Neural progenitor cell (in vitro differentiated cells): ENCODE results near the gene KCNIP1. TPM values are rescaled to one million over a fixed set of nuclear protein-coding genes. Genes with fewer than 3 reads are reported as not detected.

Experiments used
- DNase-seq: peaks from one replicate; pipeline ENCODE4 v3.0.0-alpha.2; 2016; ENCODE audit warnings: low spot score
- H2AFZ ChIP-seq: fragments of 200-600 bp; sonication (generic); replicated peaks from 2 replicates; pipeline ENCODE4 v1.6.1; 2016; ENCODE audit warnings: antibody characterized with exemption
- H3F3A ChIP-seq: fragments of 200-600 bp; sonication (generic); 2 replicates; pipeline ENCODE4 v1.6.1; 2016; ENCODE audit warnings: antibody characterized with exemption, low read depth
- H3K27ac ChIP-seq: fragments of 200-600 bp; sonication (generic); 2 replicates; pipeline ENCODE4 v1.5.1; 2016; ENCODE audit warnings: mild to moderate bottlenecking
- H3K27me3 ChIP-seq: fragments of 200-600 bp; sonication (generic); 2 replicates; pipeline ENCODE4 v1.6.1; 2016; ENCODE audit warnings: mild to moderate bottlenecking, moderate library complexity
- H3K36me3 ChIP-seq: fragments of 200-600 bp; sonication (generic); 2 replicates; pipeline ENCODE4 v1.5.1; 2016
- H3K4me1 ChIP-seq: fragments of 200-600 bp; sonication (generic); 2 replicates; pipeline ENCODE4 v1.6.1; 2016; ENCODE audit warnings: mixed run types
- H3K4me2 ChIP-seq: fragments of 200-600 bp; sonication (generic); 2 replicates; pipeline ENCODE4 v1.6.1; 2016
- H3K4me3 ChIP-seq: fragments of 200-600 bp; sonication (generic); 2 replicates; pipeline ENCODE4 v1.5.1; 2016
- H3K79me2 ChIP-seq: fragments of 200-600 bp; sonication (generic); 2 replicates; pipeline ENCODE4 v1.6.1; 2016; ENCODE audit warnings: low read depth
- H3K9ac ChIP-seq: fragments of 200-600 bp; sonication (generic); 2 replicates; pipeline ENCODE4 v1.6.1; 2016
- H3K9me3 ChIP-seq: fragments of 200-600 bp; sonication (generic); 2 replicates; pipeline ENCODE4 v1.5.1; 2016; ENCODE audit warnings: low read depth
- H4K20me1 ChIP-seq: fragments of 200-600 bp; sonication (generic); 2 replicates; pipeline ENCODE4 v1.6.1; 2016; ENCODE audit warnings: low read depth
- H3K27ac Mint-ChIP-seq: 3 replicates; pipeline ENCODE4 v1.8.0; 2021; ENCODE audit warnings: mixed read lengths
- H3K27me3 Mint-ChIP-seq: 2 replicates; pipeline ENCODE4 v1.8.0; 2022; ENCODE audit warnings: low read depth, mild to moderate bottlenecking, inconsistent platforms, moderate library complexity, mixed read lengths; ENCODE audit not compliant: insufficient read depth
- H3K36me3 Mint-ChIP-seq: 3 replicates; pipeline ENCODE4 v1.8.0; 2021; ENCODE audit warnings: mixed read lengths
- H3K4me1 Mint-ChIP-seq: 3 replicates; pipeline ENCODE4 v1.8.0; 2021; ENCODE audit warnings: mixed read lengths
- H3K4me3 Mint-ChIP-seq: 3 replicates; pipeline ENCODE4 v1.8.0; 2021; ENCODE audit warnings: mild to moderate bottlenecking, moderate library complexity, mixed read lengths
- H3K9me3 Mint-ChIP-seq: 3 replicates; pipeline ENCODE4 v1.8.0; 2020; ENCODE audit warnings: mixed read lengths
- CTCF ChIP-seq: fragments of 200-600 bp; sonication (generic); IDR thresholded peaks from 2 replicates; pipeline ENCODE4 v1.5.1; 2017; ENCODE audit warnings: antibody characterized with exemption, mild to moderate bottlenecking
- EZH2 ChIP-seq: fragments of 200-600 bp; sonication (generic); IDR thresholded peaks from 2 replicates; pipeline ENCODE4 v1.6.1; 2017; ENCODE audit warnings: antibody characterized with exemption, mild to moderate bottlenecking, moderate library complexity
- EZH2phosphoT487 ChIP-seq: fragments of 200-600 bp; sonication (generic); IDR thresholded peaks from 2 replicates; pipeline ENCODE4 v1.6.1; 2017; ENCODE audit warnings: antibody characterized with exemption
- total RNA-seq: library from RNA; depleted of rRNA; stranded (reverse); fragments of >200 nt; gene quantifications from 2 replicates; pipeline ENCODE4 v1.2.3, GENCODE V29; 2015; ENCODE audit warnings: low replicate concordance

Gene KCNIP1
- total RNA-seq, 1 donor from 2014 or later, result 2.8 TPM

GRCh38 chr5:170769246-170769645 lies 265.4 kb downstream of the KCNIP1 start:
- Mint-ChIP-seq H3K4me3 (no peak overlapping the region), H3K27ac (no peak overlapping the region), H3K27me3 (peaks cover 3% of the 10 kb centered on the region), H3K4me1 (no peaks in the 10 kb centered on the region), H3K36me3 (no peaks in the 10 kb centered on the region), H3K9me3 (no peaks in the 10 kb centered on the region)
- Histone ChIP-seq H4K20me1 (no peaks in the 10 kb centered on the region), H3K4me2 (no peak overlapping the region), H3K27ac (no peak overlapping the region), H3K4me3 (no peak overlapping the region), H2AFZ (no peak overlapping the region), H3K79me2 (no peaks in the 10 kb centered on the region), H3K27me3 (no peaks in the 10 kb centered on the region), H3F3A (no peaks in the 10 kb centered on the region), H3K9ac (no peak overlapping the region), H3K9me3 (no peaks in the 10 kb centered on the region), H3K36me3 (no peaks in the 10 kb centered on the region), H3K4me1 (no peaks in the 10 kb centered on the region)
- TF ChIP-seq EZH2phosphoT487 (no peak), CTCF (no peak)
- no peak for DNase-seq

DNA sequence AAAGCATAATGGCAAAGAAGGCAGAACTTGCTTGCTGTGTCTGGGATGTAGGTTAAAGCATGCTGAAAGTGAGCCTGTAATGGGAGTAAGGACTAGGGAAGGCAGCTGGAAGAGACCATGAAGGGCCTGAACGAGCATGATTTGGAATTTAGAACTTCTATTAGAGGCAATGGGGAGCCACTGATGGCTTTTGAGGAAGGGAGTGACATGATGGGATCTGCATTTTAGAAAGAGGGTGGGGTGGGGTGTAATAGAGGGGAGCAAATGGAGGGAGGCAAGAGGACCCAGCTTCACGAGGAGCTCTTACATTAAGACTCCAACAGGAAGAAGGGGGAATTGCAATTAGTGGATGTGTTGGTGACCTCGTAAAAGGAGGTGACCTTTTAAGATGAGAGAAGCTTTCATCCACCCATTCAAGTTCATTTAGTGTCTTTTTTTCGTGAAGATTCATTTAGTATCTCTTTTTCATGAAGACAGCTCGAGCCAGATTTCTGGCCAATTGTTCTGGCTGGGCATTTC lies 266.1 kb downstream of the KCNIP1 start:
- no peak overlapping the region for H3K9ac ChIP-seq
- H3K9me3 ChIP-seq, result no peaks in the 10 kb centered on the region
- TF ChIP-seq CTCF, result no peak
- TF ChIP-seq EZH2, result no peak
- TF ChIP-seq EZH2phosphoT487, result no peak
- H2AFZ ChIP-seq, result no peak overlapping the region
- H3K4me3 Mint-ChIP-seq, result no peak overlapping the region
- H3K9me3 Mint-ChIP-seq, result no peaks in the 10 kb centered on the region
- DNase-seq, result no peak
- H3K27me3 ChIP-seq, result no peaks in the 10 kb centered on the region
- H3K4me1 ChIP-seq, result no peaks in the 10 kb centered on the region
- H3K79me2 ChIP-seq, result no peaks in the 10 kb centered on the region
- no peaks in the 10 kb centered on the region for H3K36me3 ChIP-seq
- peaks cover 3% of the 10 kb centered on the region for H3K27me3 Mint-ChIP-seq
- no peaks in the 10 kb centered on the region for H3F3A ChIP-seq
- no peak overlapping the region for H3K27ac Mint-ChIP-seq
- no peaks in the 10 kb centered on the region for H4K20me1 ChIP-seq
- no peak overlapping the region for H3K4me2 ChIP-seq
- no peaks in the 10 kb centered on the region for H3K4me1 Mint-ChIP-seq
- no peaks in the 10 kb centered on the region for H3K36me3 Mint-ChIP-seq
- no peak overlapping the region for H3K4me3 ChIP-seq
- H3K27ac ChIP-seq, result no peak overlapping the region

DNA sequence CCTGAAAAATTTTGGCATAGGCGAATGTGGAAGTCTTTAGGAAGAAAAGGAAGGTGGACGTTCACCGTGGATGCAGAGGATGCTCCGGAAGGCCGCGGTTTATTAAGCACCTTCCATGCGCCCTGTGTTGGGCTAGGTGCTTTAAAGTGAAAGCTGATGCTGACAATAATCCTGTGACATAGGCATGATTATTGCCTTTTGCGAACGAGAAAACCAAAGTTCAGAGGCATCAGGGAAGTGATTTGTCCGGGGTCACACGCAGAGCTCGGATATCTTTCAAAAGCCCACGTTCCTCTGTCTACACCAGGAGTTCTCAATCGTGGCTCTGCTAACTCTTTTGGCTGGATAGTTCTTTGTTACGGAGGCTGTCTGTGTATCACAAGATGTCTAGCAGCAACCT lies 267.7 kb downstream of the KCNIP1 start:
- Histone ChIP-seq H3K4me1 (no peaks in the 10 kb centered on the region), H3K27me3 (no peaks in the 10 kb centered on the region), H3K36me3 (no peaks in the 10 kb centered on the region), H4K20me1 (no peaks in the 10 kb centered on the region), H3K79me2 (no peaks in the 10 kb centered on the region), H3K9ac (no peak overlapping the region), H3K4me2 (no peak overlapping the region), H3F3A (no peaks in the 10 kb centered on the region), H2AFZ (no peak overlapping the region), H3K4me3 (no peak overlapping the region), H3K27ac (no peak overlapping the region), H3K9me3 (no peaks in the 10 kb centered on the region)
- TF ChIP-seq EZH2, result no peak
- TF ChIP-seq EZH2phosphoT487, result no peak
- TF ChIP-seq CTCF, result no peak
- no peak for DNase-seq
- Mint-ChIP-seq H3K4me3 (no peak overlapping the region), H3K27me3 (peaks cover 3% of the 10 kb centered on the region), H3K9me3 (no peaks in the 10 kb centered on the region), H3K4me1 (no peaks in the 10 kb centered on the region), H3K27ac (peak overlapping the region; percentile 14), H3K36me3 (no peaks in the 10 kb centered on the region)
